Right renal pelvis (tissue), 4 donors: ENCODE measurements around the gene FBXL19. TPM values are rescaled to one million over a fixed set of nuclear protein-coding genes. Genes with fewer than 3 reads are reported as not detected.
A peak's percentile ranks its signal among the peaks of the same experiment; 100 is the strongest.

Experiments used
- DNase-seq, 4 donors: peaks; one replicate each; pipeline ENCODE4 v3.0.0-alpha.2; 2013; ENCODE audit warnings: low read depth in 4 of 4, low spot score in 3 of 4, missing footprints in 1 of 4
- polyA plus RNA-seq, 4 donors: library from polyadenylated mRNA; unstranded; fragments of 120-200 nt; gene quantifications; one replicate each; pipeline ENCODE4 v1.2.1, GENCODE V29; 2013; ENCODE audit not compliant: insufficient read length in 4 of 4

Gene FBXL19
- polyA plus RNA-seq, 4 donors: 18.4 to 33.3 (median 23.6) TPM

DNA sequence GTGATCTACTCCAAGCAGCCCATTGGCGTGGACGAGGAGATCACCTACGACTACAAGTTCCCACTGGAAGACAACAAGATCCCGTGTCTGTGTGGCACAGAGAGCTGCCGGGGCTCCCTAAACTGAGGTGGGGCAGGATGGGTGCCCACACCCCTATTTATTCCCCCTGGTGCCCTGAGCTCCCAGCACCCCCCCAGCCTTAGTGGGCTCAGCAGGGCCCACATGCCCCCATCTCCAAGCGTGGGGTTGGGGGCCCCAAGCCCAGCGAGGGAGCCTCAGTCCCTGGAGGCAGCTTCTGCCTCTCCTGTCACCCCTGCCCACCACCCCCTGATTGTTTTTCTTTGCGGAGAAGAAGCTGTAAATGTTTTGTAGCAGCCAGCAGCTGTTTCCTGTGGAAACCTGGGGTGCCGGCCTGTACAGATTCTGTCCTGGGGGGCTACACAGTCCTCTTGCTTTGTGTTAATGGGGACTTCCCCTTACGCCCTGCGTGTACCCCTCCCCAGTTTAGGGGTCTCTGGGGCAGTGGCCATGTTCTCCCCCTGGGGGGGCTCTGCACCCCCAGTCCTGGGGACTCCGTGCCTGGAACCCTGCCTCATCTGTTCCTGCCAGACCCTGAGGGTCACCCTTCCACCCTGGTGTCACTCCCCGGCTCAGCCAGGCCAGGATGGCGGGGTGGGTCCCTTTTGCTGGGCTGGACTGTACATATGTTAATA lies 60.7 kb downstream of the FBXL19 start:
- no peak for DNase-seq

DNA sequence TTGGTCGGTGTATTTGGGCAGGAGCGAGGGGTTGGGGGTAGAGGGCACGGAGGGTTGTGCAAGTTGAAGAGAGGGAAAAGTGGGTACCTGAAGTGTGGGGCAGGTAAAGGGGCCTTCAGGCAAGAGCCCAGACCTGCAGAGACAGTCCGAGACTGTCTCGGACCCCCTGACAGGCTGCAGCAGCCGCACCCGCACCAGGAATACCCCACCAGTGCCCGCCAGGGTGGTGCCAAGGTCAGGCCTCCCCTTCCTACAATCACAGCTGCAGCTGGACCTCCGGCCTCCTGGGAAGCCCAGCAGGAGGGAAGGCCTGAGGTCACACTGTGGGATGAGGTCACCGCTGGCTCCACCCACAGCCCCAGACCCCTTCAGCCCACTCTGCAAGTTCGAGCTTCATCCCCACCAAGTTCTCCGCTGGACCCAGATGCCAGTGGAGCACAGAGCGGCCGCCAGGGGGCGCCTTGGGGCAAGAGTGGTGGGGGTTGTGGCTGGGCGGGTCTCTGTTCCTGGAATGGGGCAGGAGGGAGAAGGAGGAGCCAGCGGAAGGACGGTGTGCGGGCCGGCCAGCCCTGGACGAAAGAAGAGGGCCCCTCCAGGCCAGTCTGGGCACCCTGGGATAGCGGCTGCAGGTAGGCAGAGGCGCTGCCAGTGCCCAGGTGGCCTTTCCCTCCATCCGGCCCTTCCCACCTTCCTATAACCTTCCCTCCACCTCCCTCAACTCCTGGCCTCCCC lies 61.5 kb downstream of the FBXL19 start, which contains the start of gene HSD3B7:
TSS of gene HSD3B7 (plus strand) at position 539 of the 732 bp plus-strand sequence. CDS start 452 bp downstream, outside the sequence.
- DNase-seq: peak; percentile 50 to 77 (median 64)

DNA sequence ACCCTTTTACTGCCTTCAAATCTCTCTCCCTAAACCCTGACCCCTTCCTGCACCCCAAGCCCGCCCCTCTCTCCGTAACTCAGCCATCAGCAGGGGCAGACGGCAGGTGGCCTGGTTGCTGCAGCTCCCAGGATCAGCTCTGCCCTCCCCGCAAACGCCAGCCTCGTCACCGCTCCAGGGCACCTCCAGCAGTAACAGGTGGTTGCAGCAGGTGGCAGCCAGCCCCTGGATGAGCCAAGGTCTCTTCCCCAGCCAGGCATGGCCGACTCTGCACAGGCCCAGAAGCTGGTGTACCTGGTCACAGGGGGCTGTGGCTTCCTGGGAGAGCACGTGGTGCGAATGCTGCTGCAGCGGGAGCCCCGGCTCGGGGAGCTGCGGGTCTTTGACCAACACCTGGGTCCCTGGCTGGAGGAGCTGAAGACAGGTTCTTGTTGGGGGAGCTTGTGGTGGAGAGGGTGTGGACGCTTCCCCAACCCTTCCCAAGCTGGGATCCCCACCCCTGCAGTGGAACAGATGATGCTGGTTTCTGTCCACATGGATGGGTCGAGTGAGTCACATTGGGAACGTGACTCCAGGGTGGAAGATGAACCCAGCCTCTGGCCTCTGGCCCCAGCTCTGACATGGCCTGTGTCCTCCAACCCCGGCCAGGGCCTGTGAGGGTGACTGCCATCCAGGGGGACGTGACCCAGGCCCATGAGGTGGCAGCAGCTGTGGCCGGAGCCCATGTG lies 62.2 kb downstream of the FBXL19 start:
- peak in 3 of 4 donors; percentile 25 to 42 (median 35) for DNase-seq

DNA sequence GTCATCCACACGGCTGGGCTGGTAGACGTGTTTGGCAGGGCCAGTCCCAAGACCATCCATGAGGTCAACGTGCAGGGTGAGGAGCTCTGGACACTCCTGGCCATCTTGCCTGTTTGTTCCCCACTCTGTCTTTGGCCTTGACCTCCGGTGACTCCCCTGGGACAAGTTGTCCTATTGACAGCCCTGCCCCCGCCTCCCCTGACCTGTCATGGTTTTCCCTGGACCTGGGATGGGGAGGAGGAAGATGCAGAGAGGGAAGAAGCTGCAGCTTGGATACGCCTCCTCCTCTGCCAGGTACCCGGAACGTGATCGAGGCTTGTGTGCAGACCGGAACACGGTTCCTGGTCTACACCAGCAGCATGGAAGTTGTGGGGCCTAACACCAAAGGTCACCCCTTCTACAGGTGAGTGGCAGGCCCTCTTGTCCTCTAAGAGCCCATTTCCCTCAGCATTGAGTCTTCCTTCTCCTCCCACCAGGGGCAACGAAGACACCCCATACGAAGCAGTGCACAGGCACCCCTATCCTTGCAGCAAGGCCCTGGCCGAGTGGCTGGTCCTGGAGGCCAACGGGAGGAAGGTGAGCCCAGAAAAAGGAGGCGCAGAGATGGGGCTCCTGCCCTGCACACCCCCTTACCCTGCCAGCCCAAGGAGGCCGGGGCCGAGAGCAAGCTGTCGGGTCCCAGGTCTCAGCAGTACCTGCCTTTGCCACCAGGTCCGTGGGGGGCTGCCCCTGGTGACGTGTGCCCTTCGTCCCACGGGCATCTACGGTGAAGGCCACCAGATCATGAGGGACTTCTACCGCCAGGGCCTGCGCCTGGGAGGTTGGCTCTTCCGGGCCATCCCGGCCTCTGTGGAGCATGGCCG lies 63.0 kb downstream of the FBXL19 start:
- no peak for DNase-seq

DNA sequence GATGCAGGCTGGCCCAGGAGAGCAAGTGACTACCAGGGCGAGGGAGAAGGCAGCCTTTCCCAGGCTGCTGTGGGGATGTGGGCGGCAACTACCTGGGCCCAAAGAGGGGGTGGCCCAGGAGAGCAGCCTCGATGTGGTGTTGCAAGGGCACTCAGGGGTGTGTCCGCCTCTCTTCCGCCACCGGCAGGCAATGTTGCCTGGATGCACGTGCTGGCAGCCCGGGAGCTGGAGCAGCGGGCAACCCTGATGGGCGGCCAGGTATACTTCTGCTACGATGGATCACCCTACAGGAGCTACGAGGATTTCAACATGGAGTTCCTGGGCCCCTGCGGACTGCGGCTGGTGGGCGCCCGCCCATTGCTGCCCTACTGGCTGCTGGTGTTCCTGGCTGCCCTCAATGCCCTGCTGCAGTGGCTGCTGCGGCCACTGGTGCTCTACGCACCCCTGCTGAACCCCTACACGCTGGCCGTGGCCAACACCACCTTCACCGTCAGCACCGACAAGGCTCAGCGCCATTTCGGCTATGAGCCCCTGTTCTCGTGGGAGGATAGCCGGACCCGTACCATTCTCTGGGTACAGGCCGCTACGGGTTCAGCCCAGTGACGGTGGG lies 64.3 kb downstream of the FBXL19 start:
- DNase-seq: no peak

DNA sequence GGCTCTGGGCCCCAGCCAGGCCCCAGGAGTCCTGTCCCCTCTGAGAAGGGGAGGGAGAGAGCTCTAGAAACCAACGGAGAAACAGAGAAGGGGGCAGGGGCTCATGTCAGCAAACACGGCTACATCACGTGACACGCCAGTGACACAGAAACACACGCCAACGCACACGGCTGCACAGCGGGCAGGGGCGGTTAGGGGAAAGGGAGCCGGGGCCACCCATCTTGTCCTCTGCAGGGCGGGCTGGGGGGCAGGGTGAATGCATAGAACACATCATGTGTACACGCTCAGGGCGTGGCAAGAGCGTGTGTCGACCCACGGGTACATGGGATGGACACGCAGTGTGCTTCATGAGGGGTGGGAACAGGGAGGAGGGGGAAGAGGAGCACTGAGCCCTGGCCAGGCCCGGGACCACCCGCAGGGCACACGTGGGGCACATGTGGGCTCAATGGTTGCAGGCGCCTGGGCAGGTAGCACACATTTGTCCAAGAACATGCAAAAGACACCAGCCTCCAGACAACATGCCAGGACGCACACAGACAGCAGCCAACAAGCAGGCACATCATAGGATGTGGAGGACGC lies 66.2 kb downstream of the FBXL19 start:
- DNase-seq: no peak

DNA sequence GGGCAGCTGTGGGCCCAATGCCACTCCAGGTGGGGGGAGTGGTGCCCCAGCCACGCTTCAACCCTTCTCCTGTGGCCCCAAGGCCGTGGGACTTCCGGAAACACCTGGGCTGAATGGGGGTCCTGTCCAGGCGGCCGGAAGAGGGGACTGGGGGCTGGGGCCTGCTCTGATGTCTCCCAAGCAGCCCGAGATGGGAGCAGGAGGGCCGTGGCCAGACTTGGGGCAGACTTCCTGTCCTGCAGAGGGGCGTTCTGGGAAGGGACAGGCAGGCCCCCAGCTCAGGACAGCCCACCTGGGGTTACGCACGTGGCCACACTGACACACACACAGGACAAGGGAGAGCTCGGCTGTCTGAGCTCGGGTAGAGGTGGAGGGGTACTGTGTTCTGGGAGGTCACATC lies 66.7 kb downstream of the FBXL19 start:
- no peak for DNase-seq

DNA sequence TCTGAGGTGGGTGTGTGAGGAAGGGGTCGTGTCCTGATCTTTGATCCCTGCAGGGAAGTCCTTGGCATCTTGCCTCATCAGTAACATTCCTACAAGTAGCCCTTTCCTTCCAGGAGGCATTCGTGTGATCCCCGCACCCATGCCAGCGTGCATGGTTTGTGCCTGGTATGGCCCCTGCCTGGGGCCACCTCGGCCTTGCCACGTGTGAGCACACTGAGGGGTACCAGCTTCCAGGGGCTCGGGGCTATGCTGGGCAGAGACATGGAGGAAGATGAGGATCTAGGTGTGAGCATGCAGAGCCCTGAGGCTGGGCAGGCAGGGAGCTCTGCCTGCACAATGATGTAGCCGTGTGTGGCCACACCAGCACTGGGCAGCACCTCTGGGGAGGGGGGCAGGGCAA lies 67.7 kb downstream of the FBXL19 start:
- no peak for DNase-seq

DNA sequence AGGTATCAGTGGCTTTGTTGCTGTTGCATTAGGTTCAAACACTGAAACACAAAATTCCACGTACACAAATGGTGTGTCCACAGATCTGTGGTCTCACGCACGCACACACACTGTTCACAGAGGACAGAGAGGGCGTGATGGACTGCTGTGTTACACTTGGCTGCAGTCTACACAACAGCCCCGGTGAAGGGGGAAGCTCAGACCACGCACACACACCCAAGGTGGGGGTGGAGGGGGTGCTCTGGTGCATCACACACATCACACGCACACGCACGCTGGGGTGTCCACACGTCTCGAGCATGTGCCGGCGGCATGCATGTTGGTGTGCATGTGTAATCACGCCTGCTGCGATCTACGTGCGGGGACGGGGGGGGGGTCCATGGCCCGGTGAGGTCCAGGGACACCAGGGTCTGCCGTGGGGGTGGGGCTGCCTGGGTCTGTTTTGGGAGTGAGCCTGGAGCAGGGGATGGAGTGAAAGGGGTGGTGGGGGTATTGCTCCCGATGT lies 69.0 kb downstream of the FBXL19 start:
- no peak for DNase-seq

DNA sequence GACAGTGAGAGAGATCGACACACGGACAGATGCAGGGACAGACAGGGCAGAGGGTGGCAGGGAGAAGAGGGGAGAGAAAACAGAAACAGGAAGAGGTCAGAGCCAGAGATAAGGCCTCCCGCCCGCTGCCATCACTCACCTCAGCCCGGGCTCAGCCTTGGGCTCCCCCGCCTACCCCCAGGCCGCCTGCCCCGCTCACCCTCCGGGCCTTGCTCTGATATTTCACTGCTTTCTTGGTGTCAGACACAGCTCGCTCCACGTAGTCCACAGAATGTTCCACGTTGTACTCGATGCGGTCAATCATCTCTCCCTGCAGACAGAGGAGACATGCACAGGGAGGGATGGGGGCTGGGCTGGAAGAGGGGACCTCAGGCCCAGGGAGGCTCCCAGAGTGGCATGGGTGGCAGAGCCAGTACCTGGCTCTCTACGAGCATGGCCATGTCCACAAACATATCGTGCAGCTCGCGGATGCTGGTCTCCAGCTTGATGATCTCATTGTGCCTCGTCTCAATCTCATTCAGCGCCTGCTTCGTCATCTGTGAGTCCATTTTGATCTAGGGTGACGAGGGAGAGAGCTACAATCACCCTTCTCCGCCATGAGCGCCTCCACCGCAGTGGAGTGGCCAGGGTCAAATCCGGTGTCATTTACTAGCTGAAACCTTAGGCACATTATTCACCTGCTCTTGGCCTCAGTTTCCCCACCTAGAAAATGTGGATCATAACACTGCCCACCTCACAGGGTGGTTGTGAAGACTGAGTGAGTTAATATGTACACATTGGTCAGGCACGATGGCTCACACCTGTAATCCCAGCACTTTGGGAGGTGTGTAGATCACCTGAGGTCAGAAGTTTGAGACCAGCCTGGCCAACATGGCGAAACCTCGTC lies 69.8 kb downstream of the FBXL19 start:
- DNase-seq: no peak

DNA sequence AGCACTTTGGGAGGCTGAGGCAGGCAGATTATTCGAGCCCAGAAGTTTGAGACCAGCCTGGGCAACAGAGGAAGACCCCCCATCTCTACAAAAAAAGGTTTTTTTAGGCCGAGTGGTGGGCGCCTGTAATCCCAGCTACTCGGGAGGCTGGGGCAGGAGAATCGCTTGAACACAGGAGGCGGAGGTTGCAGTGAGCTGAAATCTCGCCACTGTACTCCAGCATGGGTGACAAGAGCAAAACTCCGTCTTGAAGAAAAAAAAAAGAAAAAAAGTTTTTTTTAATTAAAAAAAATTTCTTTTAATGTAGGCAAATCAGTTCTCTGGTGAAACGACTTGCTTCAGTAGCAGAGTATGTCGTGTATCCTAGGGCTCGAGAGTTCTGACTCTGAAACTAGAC lies 72.6 kb downstream of the FBXL19 start:
- DNase-seq: no peak

DNA sequence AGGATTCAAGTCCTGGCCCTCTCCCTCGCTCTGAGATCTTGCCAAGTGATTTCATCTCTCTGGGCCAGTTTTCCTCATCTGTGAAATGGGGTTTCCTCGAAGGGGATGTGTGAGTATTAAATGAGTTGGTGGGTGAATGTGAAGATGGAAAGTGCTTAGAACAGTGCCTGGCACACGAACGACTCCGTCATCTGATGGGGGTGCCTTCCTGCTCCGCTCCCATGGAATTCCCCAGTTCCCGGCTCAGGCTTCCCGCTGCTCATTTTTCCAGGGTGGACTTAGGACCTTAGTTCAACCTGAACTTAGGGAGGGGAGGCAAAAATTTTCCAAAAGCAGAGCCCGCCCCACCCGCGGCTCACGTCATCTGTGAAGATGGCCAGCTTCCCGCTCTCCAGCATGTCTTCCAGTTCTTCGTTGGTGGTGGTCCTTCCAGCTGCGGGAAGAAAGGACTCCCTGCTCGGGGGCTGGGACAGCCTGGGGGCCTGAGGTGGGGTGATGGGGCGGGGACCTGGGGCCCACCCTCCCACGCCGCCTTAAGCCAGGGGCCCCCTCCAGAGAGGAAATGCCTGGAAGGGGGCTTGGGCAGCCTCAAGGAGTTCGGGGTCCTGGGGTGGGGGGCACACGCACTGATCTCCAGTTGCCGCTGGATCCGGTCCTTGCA lies 73.1 kb downstream of the FBXL19 start:
- DNase-seq: no peak

DNA sequence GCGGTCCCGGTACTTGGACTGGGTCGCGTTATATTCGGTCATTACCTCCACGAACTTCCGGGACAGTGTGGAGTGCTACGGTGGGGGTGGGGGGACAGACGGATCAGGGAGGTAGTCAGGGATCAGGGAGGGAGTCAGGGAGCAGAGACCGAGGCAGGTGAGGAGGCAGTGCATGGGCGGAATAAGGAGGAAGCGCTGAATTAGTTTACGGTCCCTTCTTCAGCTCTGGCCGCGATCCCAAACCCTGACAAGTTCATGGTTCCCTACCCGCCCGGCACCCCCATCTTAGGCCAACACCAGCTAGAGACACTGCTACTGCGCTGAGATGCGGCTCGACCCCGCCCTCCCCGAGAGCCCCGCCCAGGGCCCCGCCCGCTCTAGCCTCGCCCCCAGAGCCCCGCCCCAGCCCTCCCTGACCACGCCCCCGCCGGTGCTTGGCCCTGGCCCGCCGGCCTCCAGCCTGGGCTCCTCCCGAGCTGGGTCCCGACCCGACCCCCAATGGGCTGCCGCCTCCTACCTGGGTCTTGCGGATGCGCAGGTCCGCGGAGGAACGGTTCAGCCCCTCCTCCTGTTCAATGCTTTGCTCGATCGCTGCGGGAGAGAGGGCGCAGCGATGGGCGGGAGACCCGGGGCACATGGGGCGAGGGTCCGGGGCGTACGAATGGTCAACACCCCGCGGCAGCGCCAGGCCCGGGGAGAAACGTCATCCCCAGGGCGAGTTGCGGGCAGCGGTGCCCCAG lies 73.8 kb downstream of the FBXL19 start:
- DNase-seq: no peak

DNA sequence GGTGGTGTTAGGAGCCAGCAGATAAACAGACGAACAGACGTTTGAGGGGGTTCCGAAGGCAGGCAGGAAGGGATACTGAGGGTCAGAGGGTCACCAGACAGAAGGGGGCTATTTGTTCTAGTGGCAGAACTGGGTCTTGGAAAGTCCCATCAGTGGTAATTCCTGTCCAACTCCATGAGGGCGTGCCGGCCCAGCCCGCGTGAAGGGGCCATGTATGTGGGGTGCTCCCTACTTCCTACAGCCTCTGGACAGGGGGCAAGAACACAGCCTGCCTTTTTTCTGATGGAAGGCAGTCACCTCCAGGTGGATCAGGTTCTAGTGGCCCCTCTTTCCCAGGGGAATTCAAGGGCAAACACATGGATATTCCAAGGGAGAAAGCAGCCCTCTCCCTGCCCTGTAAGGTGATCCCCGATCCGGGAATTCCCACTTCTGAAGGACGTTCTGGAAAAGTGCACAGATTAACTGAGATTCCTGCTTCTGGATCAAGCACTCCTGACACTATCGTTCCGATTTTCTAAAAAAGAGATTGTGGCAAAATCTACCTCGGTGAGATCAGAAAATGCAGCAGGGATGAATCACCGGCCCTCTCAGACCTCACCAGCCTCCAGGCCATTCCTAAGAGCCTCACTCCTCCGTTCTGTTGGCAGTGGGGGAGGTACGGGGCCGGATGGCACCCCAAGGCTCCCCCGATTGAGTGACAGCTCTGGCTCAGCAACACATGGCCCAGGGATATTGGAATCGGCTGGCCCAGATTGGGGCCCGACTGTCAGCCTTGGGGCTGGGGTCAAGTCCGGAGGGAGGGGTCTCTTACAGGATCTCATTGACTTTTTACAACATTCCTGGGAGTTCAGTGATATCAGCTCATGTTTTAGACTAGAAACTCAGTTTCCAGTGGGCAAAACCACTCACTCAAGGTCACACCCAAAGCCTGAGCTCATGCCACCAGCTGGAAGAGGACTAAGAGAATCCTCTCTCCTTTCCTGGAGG lies 74.6 kb downstream of the FBXL19 start:
- DNase-seq: no peak
